ENCODE results near the gene ADRB1.
A peak's percentile ranks its signal among the peaks of the same experiment; 100 is the strongest.

ADRB1 gene

GRCh38 chr10:114058297-114058696 is 14.6 kb downstream of the ADRB1 start:
- no peak for DNase-seq

- DNase-seq: no peak
Observed at GRCh38 chr10:114059561-114059960, 15.9 kb downstream of the ADRB1 start.

- DNase-seq: no peak
Observed at GRCh38 chr10:114060456-114060855, 16.8 kb downstream of the ADRB1 start.

- DNase-seq: no peak
Observed at GRCh38 chr10:114061148-114061547, 17.5 kb downstream of the ADRB1 start.

GRCh38 chr10:114061789-114062188 is 18.1 kb downstream of the ADRB1 start:
- no peak for DNase-seq

- no peak for DNase-seq
Observed at GRCh38 chr10:114064151-114065048, 20.7 kb downstream of the ADRB1 start.

GRCh38 chr10:114065049-114065435 is 21.4 kb downstream of the ADRB1 start:
- DNase-seq: no peak

GRCh38 chr10:114068054-114068707 is 24.5 kb downstream of the ADRB1 start:
- DNase-seq: no peak

- no peak for DNase-seq
Observed at GRCh38 chr10:114070710-114071109, 27.0 kb downstream of the ADRB1 start.

GRCh38 chr10:114071178-114071577 is 27.5 kb downstream of the ADRB1 start:
- no peak for DNase-seq

- DNase-seq: peak in 2 of 6 experiments; percentile 2 to 24
Observed at GRCh38 chr10:114073395-114074186, 29.9 kb downstream of the ADRB1 start.

- no peak for DNase-seq
Observed at GRCh38 chr10:114075093-114075492, 31.4 kb downstream of the ADRB1 start.

- DNase-seq: no peak
Observed at GRCh38 chr10:114077347-114077746, 33.7 kb downstream of the ADRB1 start.

GRCh38 chr10:114077815-114078219 is 34.2 kb downstream of the ADRB1 start:
- no peak for DNase-seq

- no peak for DNase-seq
Observed at GRCh38 chr10:114078346-114078745, 34.7 kb downstream of the ADRB1 start.

GRCh38 chr10:114079421-114079820 is 35.8 kb downstream of the ADRB1 start:
- no peak for DNase-seq

- DNase-seq: no peak
Observed at GRCh38 chr10:114081911-114082583, 38.4 kb downstream of the ADRB1 start.

GRCh38 chr10:114083040-114083439 is 39.4 kb downstream of the ADRB1 start:
- DNase-seq: peak in 2 of 6 experiments; percentile 25 to 34

GRCh38 chr10:114084215-114084614 is 40.5 kb downstream of the ADRB1 start:
- peak in 2 of 6 experiments; percentile 5 to 18 for DNase-seq

- no peak for DNase-seq
Observed at GRCh38 chr10:114087255-114087654, 43.6 kb downstream of the ADRB1 start.

GRCh38 chr10:114087655-114088054 is 44.0 kb downstream of the ADRB1 start:
- DNase-seq: no peak

- DNase-seq: no peak
Observed at GRCh38 chr10:114094795-114095194, 51.1 kb downstream of the ADRB1 start.

Measured in stimulated activated naive CD4-positive, alpha-beta T cell (primary cell).